Body of pancreas (tissue), 4 donors: ENCODE measurements around the gene SLC45A2. TPM values are rescaled to one million over a fixed set of nuclear protein-coding genes. Genes with fewer than 3 reads are reported as not detected.

Source experiments
- ATAC-seq: fragments of 150-250 bp; one replicate; pipeline ENCODE4 v1.9.1; 2016
- DNase-seq, 4 donors: peaks; one replicate each; pipeline ENCODE4 v3.0.0-alpha.2; 2019
- H3K27ac ChIP-seq, 4 donors: fragments of 200-600 bp; sonication (generic); 1 replicate in 3 of 4; 2 replicates in 1 of 4; pipeline versions ENCODE4 v1.5.1 to v1.6.1; 2016 to 2019; ENCODE audit warnings: mild to moderate bottlenecking in 1 of 4, mixed read lengths in 1 of 4, moderate library complexity in 1 of 4
- H3K27me3 ChIP-seq, 2 donors: fragments of 200-600 bp; sonication (generic); one replicate each; pipeline ENCODE4 v1.6.0; 2016; ENCODE audit warnings: mild to moderate bottlenecking in 1 of 2
- H3K36me3 ChIP-seq, 2 donors: fragments of 200-600 bp; sonication (generic); replicated peaks in 1 of 2; 2 replicates each; pipeline ENCODE4 v1.5.1; 2016; ENCODE audit warnings: low read depth in 2 of 2; ENCODE audit not compliant: insufficient read depth in 1 of 2
- H3K4me1 ChIP-seq: fragments of 200-600 bp; sonication (generic); one replicate; pipeline ENCODE4 v1.6.0; 2016
- H3K4me3 ChIP-seq, 2 donors: fragments of 200-600 bp; sonication (generic); 1 replicate in 1 of 2; 2 replicates in 1 of 2; pipeline ENCODE4 v1.5.1; 2016 to 2019
- H3K9me3 ChIP-seq, 3 donors: fragments of 200-600 bp; sonication (generic); 1 replicate in 2 of 3; 2 replicates in 1 of 3; pipeline ENCODE4 v1.5.1; 2016
- POLR2A ChIP-seq, 3 donors: fragments of 450-650 bp; IDR thresholded peaks; one replicate each; pipeline ENCODE4 v1.6.1; 2016; ENCODE audit warnings: antibody characterized with exemption in 3 of 3, mild to moderate bottlenecking in 2 of 3
- WGBS, 2 donors: methylation state at CpG; one replicate each; pipeline ENCODE4 v1.1.5; 2017; 5-methylcytosine and 5-hydroxymethylcytosine counted together
- intact Hi-C: fragments of 100-400 bp; cut with DNase I; formaldehyde crosslinking; loops from one replicate; pipeline ENCODE4 v1.15.1; 2023
- total RNA-seq, 2 donors: library from RNA; depleted of rRNA; stranded (reverse); fragments of >200 nt; gene quantifications; one replicate each; pipeline ENCODE4 v1.1.0, GENCODE V29; 2016
- TF ChIP-seq, protein P1 (sequence below), 7 experiments: fragments of 450-650 bp in 4 of 7; fragments of 200-600 bp in 3 of 7; sonication (generic) in 3 of 7; IDR thresholded peaks; one replicate each; pipeline ENCODE4 v1.5.1; 2016 to 2019; ENCODE audit warnings: antibody characterized with exemption in 7 of 7

The SLC45A2 gene
- total RNA-seq, 2 donors from 2014 or later: not detected

DNA sequence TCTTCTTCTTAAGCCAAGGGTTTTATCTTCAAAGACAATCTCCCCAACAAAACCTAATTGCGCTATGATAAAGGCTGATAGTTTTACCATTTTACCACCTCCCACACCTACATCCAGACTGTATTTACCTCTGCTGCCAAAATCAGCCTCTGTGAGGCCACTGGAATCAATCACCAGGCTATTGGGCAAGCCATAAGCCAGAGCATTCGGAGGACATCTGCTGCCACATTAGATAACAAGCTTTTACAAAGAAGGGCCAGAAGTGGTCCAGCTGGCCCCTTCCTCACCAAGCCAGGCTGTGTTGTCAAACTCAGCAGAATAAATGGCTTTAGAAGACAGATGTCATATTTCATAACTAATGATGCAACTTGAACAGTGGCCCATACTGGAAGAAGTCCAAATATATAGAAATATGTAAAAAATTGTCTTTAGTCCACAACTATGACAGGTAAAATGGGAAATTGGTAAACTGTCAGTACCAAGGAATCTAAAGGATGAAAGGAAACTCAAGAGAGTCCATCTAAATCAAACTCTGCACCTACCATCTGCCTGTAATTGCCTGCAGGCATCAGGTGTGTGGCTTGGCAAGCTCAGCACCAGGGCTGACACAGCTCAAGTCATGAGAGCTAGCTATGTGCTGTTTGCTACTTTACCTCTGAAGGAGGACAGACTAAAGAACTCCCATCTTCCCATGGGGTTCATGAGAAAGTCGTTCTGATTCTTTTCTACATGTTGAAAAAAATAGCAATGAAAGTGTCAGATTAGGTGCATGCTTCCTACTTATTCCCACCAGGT is 16.1 kb downstream of the SLC45A2 start:
- no peaks in the 10 kb centered on the region for H3K9me3 ChIP-seq
- H3K4me1 ChIP-seq: peaks cover 13% of the 10 kb centered on the region
- 35 to 42% methylated on average over 3 of the region's 3 CpGs for WGBS, 2 donors
- ATAC-seq (no peak), DNase-seq (no peak)
- intact Hi-C loops: no loop called here
- H3K36me3 ChIP-seq: no peaks in the 10 kb centered on the region
- H3K4me3 ChIP-seq: no peak overlapping the region
- TF ChIP-seq POLR2A (IDR thresholded peaks at IDR 0.05): no peak
- TF ChIP-seq, protein P1, sequence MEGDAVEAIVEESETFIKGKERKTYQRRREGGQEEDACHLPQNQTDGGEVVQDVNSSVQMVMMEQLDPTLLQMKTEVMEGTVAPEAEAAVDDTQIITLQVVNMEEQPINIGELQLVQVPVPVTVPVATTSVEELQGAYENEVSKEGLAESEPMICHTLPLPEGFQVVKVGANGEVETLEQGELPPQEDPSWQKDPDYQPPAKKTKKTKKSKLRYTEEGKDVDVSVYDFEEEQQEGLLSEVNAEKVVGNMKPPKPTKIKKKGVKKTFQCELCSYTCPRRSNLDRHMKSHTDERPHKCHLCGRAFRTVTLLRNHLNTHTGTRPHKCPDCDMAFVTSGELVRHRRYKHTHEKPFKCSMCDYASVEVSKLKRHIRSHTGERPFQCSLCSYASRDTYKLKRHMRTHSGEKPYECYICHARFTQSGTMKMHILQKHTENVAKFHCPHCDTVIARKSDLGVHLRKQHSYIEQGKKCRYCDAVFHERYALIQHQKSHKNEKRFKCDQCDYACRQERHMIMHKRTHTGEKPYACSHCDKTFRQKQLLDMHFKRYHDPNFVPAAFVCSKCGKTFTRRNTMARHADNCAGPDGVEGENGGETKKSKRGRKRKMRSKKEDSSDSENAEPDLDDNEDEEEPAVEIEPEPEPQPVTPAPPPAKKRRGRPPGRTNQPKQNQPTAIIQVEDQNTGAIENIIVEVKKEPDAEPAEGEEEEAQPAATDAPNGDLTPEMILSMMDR (IDR thresholded peaks at IDR 0.05): no peak
- H3K27ac ChIP-seq: no peak overlapping the region
- no peaks in the 10 kb centered on the region for H3K27me3 ChIP-seq

DNA sequence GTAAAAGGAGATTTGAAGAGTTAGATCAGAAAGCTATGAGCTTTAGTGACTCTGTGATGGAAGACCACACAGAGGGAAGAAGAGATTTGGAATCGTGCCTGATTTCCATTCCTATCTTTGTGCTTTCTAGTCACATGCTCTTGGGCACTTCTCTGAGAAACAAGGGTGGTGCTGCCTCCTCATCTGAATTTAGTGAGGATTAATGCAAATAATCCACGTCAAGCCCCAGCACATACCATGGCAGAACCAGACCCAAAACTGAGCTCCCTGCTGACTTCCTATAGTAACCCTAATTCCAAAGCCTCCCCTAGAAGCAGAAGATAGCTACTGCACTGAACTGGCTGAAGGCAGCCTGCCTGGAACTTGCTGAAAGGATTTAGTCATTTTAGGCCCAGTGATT is 17.7 kb downstream of the SLC45A2 start:
- Histone ChIP-seq H3K36me3 (no peaks in the 10 kb centered on the region), H3K27me3 (no peaks in the 10 kb centered on the region), H3K4me1 (peaks cover 13% of the 10 kb centered on the region), H3K27ac (no peak overlapping the region), H3K4me3 (no peak overlapping the region), H3K9me3 (no peaks in the 10 kb centered on the region)
- TF ChIP-seq, protein P1 (IDR thresholded peaks at IDR 0.05): no peak
- TF ChIP-seq POLR2A (IDR thresholded peaks at IDR 0.05): no peak
- DNase-seq (no peak), ATAC-seq (no peak)
- 35 to 59% methylated on average over 2 of the region's 2 CpGs for WGBS, 2 donors
- intact Hi-C loops: no loop called here

DNA sequence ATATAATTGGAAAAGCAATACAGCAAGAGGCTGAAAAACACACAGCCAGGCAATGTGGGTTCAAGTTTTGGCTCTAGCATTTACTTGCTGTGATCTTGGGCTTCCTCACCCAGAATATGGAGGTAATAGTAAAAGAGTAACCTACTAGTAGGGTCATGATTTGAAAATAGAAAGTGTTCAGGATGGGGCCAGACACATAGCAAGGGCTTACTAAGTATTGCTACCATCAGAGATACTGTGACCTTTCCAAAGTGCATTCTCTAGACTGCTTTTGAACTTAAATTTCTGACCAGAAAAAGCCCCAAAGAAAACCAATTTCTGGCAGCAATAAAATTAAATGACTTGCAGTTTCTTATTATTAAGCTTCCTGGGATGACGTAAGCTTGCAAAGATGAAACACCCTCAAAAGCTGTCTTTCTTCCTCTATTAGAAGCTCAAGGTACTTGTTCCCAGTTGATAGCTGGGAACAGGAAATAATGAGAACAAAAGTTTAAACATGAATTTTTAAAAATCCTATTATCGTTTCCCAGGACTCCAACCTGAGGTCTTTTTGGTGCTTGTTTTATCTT is 20.3 kb downstream of the SLC45A2 start:
- Histone ChIP-seq H3K9me3 (no peaks in the 10 kb centered on the region), H3K4me3 (no peak overlapping the region), H3K4me1 (peaks cover 7% of the 10 kb centered on the region), H3K36me3 (no peaks in the 10 kb centered on the region), H3K27ac (no peak overlapping the region), H3K27me3 (no peaks in the 10 kb centered on the region)
- intact Hi-C loops: no loop called here
- TF ChIP-seq, protein P1 (IDR thresholded peaks at IDR 0.05): no peak
- no peak for TF ChIP-seq POLR2A (IDR thresholded peaks at IDR 0.05)
- ATAC-seq (no peak), DNase-seq (no peak)
- 68 to 79% methylated on average over 2 of the region's 2 CpGs for WGBS, 2 donors

DNA sequence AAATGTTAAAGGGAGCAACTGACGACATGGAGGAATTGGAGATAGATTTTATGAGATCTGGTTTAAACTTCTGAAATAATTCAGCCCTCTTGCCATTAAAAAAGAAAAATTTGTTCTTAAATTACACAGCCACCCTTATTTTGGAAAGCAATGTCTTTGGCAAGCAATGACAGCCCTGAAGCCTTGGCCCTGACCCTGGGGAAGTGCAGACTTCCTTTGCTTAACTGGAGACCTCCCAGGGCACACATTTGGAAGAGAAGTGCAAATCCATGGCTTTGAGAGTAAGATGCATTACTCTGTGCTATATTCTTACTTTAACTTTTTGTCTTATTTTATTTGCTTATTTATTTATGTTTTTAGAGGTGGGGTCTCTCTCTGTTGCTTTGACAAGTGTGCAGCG is 26.3 kb downstream of the SLC45A2 start:
- ATAC-seq: no peak
- no peaks in the 10 kb centered on the region for H3K9me3 ChIP-seq
- TF ChIP-seq, protein P1 (IDR thresholded peaks at IDR 0.05): no peak
- TF ChIP-seq POLR2A (IDR thresholded peaks at IDR 0.05): no peak
- H3K27ac ChIP-seq: no peak overlapping the region
- no peaks in the 10 kb centered on the region for H3K4me1 ChIP-seq
- no peak overlapping the region for H3K4me3 ChIP-seq
- no peak for DNase-seq
- WGBS, 2 donors: 75 to 76% methylated on average over 2 of the region's 2 CpGs
- intact Hi-C loops: no loop called here
- H3K27me3 ChIP-seq: no peaks in the 10 kb centered on the region
- no peaks in the 10 kb centered on the region for H3K36me3 ChIP-seq
